GM12878 (cell line): ENCODE data around the gene SCAND1. TPM values are rescaled to one million over a fixed set of nuclear protein-coding genes. Genes with fewer than 3 reads are reported as not detected.

Source experiments
- BCL11A ChIP-seq: IDR thresholded peaks from 2 replicates; pipeline ENCODE4 v1.6.1; 2011; ENCODE audit warnings: low read depth, low read length
- DPF2 ChIP-seq: fragments of 450-650 bp; IDR thresholded peaks from 2 replicates; pipeline ENCODE4 v1.6.1; 2017; ENCODE audit warnings: mild to moderate bottlenecking
- GATAD2B ChIP-seq: fragments of 450-650 bp; conservative IDR thresholded peaks from 2 replicates; pipeline ENCODE4 v1.6.1; 2017; ENCODE audit warnings: low read depth, mild to moderate bottlenecking, moderate library complexity
- IRF4 ChIP-seq: IDR thresholded peaks from 2 replicates; pipeline ENCODE4 v1.6.1; 2011; ENCODE audit warnings: low read depth, low read length
- JUNB ChIP-seq: IDR thresholded peaks from 2 replicates; pipeline ENCODE4 v1.6.1; 2016; ENCODE audit warnings: antibody characterized with exemption, mild to moderate bottlenecking
- MEF2B ChIP-seq: fragments of 450-650 bp; IDR thresholded peaks from 2 replicates; pipeline ENCODE4 v1.6.1; 2018; ENCODE audit warnings: mild to moderate bottlenecking, moderate library complexity; ENCODE audit not compliant: partially characterized antibody, poor library complexity, severe bottlenecking
- NR2F1 ChIP-seq: fragments of 450-650 bp; conservative IDR thresholded peaks from 2 replicates; pipeline ENCODE4 v1.6.1; 2017; ENCODE audit warnings: mild to moderate bottlenecking
- NRF1 ChIP-seq: conservative IDR thresholded peaks from 2 replicates; pipeline ENCODE4 v1.6.1; 2011; ENCODE audit warnings: mild to moderate bottlenecking, low read depth, low read length, improper control_type of control experiment
- POLR2AphosphoS5 ChIP-seq: IDR thresholded peaks from 2 replicates; pipeline ENCODE4 v1.6.1; 2011; ENCODE audit warnings: mild to moderate bottlenecking, low read length, inconsistent platforms
- SPI1 ChIP-seq: IDR thresholded peaks from 2 replicates; pipeline ENCODE4 v1.6.1; 2011; ENCODE audit warnings: low read depth, mild to moderate bottlenecking, low read length, moderate library complexity, borderline replicate concordance; ENCODE audit not compliant: insufficient read depth
- SUPT20H ChIP-seq: IDR thresholded peaks from 2 replicates; pipeline ENCODE4 v1.6.1; 2011; ENCODE audit warnings: low read depth, mild to moderate bottlenecking, low read length, moderate library complexity, borderline replicate concordance; ENCODE audit not compliant: control insufficient read depth
- TAF1 ChIP-seq: IDR thresholded peaks from 2 replicates; pipeline ENCODE4 v1.6.1; 2011; ENCODE audit warnings: mild to moderate bottlenecking, low read depth, low read length, borderline replicate concordance
- TCF7 ChIP-seq: IDR thresholded peaks from 2 replicates; pipeline ENCODE4 v1.6.1; 2014; ENCODE audit warnings: antibody characterized with exemption, borderline replicate concordance
- ZSCAN29 ChIP-seq: fragments of 450-650 bp; IDR thresholded peaks from 2 replicates; pipeline ENCODE4 v1.6.1; 2017; ENCODE audit warnings: mild to moderate bottlenecking, moderate library complexity
- polyA plus RNA-seq, 11 experiments: library from polyadenylated mRNA; depleted of rRNA in 4 of 11; unstranded in 6 of 11; stranded (reverse) in 5 of 11; fragments of >200 nt; fragmentation: Nextera tagmentation in 4 of 11; fragmentation: Illumina TruSeq in 1 of 11; extraction: Ambion mirVana in 4 of 11; extraction: Trizol in 1 of 11; gene quantifications; 1 replicate in 1 of 11; 2 replicates in 10 of 11; pipeline versions ENCODE4 v1.2.1 to v1.2.3, GENCODE V29; 2011 to 2016; ENCODE audit warnings: inconsistent platforms in 2 of 11, missing spikeins in 2 of 11, low read depth in 1 of 11
- total RNA-seq, 4 experiments: library from RNA; depleted of rRNA in 3 of 4; stranded (reverse); fragments of >200 nt in 3 of 4; fragmentation: Illumina TruSeq in 1 of 4; extraction: Trizol in 1 of 4; gene quantifications; 2 replicates each; pipeline versions ENCODE4 v1.2.1 to v1.2.3, GENCODE V29; 2013 to 2021
- TF ChIP-seq, protein P1 (sequence below): fragments of 450-650 bp; IDR thresholded peaks from 2 replicates; pipeline ENCODE4 v1.6.1; 2017; ENCODE audit warnings: mild to moderate bottlenecking, low read depth, inconsistent platforms; ENCODE audit not compliant: poor library complexity, severe bottlenecking
- TF ChIP-seq, protein P2 (sequence below): fragments of 450-650 bp; IDR thresholded peaks from 2 replicates; pipeline ENCODE4 v1.6.1; 2018; ENCODE audit warnings: mild to moderate bottlenecking, low read depth, moderate library complexity; ENCODE audit not compliant: partially characterized antibody
- TF ChIP-seq, protein P3 (sequence below): IDR thresholded peaks from 2 replicates; pipeline ENCODE4 v1.6.1; 2012; ENCODE audit warnings: low read length, inconsistent platforms
- TF ChIP-seq, protein P4 (sequence below): IDR thresholded peaks from 2 replicates; pipeline ENCODE4 v1.6.1; 2012; ENCODE audit warnings: mild to moderate bottlenecking, low read depth, low read length
- TF ChIP-seq, protein P5 (sequence below): fragments of 450-650 bp; conservative IDR thresholded peaks from 2 replicates; pipeline ENCODE4 v1.6.1; 2017; ENCODE audit warnings: mild to moderate bottlenecking, moderate library complexity

Gene SCAND1
- total and polyA plus RNA-seq, 10 of the 15 experiments (the other 5 are each of a cell fraction or from before 2014, with no cell fraction given), result 0.08 to 117 (median 25.9) TPM

DNA sequence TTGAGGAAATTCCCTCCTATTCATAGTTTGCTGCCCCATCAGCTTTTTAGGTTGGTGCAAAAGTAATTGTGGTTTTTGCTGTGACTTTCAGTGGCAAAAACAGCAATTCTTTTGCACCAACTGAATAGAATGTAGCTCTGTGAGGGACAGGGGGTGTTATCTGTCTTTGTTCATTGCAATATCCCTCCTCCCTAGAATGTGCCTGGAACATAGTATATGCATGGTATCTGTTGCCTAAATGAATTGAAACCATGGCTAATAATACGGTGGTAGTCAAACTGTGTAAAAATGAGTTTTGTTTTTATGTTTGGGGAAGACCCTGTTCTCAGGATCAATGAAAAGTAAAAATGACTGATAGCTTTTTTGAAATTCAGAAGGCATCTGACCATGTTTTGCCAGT lies 45.1 kb downstream of the SCAND1 start (continued):
- TF ChIP-seq TAF1 (no peak), TCF7 (0 out of 2 replicates have a peak, but pooled peaks have one; percentile 21), MEF2B (peak; percentile 19), POLR2AphosphoS5 (no peak), DPF2 (peak; percentile 70), NR2F1 (peak; percentile 49), GATAD2B (no peak), NRF1 (no peak), IRF4 (peak; percentile 27; the same call in 1 of the 2 replicates), JUNB (peak; percentile 70), SUPT20H (no peak), SPI1 (no peak), ZSCAN29 (no peak), BCL11A (0 out of 2 replicates have a peak, but pooled peaks have one; percentile 6)
- TF ChIP-seq, protein P1, sequence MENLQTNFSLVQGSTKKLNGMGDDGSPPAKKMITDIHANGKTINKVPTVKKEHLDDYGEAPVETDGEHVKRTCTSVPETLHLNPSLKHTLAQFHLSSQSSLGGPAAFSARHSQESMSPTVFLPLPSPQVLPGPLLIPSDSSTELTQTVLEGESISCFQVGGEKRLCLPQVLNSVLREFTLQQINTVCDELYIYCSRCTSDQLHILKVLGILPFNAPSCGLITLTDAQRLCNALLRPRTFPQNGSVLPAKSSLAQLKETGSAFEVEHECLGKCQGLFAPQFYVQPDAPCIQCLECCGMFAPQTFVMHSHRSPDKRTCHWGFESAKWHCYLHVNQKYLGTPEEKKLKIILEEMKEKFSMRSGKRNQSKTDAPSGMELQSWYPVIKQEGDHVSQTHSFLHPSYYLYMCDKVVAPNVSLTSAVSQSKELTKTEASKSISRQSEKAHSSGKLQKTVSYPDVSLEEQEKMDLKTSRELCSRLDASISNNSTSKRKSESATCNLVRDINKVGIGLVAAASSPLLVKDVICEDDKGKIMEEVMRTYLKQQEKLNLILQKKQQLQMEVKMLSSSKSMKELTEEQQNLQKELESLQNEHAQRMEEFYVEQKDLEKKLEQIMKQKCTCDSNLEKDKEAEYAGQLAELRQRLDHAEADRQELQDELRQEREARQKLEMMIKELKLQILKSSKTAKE, result peak; percentile 59
- TF ChIP-seq, protein P2, sequence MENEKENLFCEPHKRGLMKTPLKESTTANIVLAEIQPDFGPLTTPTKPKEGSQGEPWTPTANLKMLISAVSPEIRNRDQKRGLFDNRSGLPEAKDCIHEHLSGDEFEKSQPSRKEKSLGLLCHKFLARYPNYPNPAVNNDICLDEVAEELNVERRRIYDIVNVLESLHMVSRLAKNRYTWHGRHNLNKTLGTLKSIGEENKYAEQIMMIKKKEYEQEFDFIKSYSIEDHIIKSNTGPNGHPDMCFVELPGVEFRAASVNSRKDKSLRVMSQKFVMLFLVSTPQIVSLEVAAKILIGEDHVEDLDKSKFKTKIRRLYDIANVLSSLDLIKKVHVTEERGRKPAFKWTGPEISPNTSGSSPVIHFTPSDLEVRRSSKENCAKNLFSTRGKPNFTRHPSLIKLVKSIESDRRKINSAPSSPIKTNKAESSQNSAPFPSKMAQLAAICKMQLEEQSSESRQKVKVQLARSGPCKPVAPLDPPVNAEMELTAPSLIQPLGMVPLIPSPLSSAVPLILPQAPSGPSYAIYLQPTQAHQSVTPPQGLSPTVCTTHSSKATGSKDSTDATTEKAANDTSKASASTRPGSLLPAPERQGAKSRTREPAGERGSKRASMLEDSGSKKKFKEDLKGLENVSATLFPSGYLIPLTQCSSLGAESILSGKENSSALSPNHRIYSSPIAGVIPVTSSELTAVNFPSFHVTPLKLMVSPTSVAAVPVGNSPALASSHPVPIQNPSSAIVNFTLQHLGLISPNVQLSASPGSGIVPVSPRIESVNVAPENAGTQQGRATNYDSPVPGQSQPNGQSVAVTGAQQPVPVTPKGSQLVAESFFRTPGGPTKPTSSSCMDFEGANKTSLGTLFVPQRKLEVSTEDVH, result no peak
- TF ChIP-seq, protein P3, sequence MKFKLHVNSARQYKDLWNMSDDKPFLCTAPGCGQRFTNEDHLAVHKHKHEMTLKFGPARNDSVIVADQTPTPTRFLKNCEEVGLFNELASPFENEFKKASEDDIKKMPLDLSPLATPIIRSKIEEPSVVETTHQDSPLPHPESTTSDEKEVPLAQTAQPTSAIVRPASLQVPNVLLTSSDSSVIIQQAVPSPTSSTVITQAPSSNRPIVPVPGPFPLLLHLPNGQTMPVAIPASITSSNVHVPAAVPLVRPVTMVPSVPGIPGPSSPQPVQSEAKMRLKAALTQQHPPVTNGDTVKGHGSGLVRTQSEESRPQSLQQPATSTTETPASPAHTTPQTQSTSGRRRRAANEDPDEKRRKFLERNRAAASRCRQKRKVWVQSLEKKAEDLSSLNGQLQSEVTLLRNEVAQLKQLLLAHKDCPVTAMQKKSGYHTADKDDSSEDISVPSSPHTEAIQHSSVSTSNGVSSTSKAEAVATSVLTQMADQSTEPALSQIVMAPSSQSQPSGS, result 0 out of 2 replicates have a peak, but pooled peaks have one; percentile 32
- TF ChIP-seq, protein P4, sequence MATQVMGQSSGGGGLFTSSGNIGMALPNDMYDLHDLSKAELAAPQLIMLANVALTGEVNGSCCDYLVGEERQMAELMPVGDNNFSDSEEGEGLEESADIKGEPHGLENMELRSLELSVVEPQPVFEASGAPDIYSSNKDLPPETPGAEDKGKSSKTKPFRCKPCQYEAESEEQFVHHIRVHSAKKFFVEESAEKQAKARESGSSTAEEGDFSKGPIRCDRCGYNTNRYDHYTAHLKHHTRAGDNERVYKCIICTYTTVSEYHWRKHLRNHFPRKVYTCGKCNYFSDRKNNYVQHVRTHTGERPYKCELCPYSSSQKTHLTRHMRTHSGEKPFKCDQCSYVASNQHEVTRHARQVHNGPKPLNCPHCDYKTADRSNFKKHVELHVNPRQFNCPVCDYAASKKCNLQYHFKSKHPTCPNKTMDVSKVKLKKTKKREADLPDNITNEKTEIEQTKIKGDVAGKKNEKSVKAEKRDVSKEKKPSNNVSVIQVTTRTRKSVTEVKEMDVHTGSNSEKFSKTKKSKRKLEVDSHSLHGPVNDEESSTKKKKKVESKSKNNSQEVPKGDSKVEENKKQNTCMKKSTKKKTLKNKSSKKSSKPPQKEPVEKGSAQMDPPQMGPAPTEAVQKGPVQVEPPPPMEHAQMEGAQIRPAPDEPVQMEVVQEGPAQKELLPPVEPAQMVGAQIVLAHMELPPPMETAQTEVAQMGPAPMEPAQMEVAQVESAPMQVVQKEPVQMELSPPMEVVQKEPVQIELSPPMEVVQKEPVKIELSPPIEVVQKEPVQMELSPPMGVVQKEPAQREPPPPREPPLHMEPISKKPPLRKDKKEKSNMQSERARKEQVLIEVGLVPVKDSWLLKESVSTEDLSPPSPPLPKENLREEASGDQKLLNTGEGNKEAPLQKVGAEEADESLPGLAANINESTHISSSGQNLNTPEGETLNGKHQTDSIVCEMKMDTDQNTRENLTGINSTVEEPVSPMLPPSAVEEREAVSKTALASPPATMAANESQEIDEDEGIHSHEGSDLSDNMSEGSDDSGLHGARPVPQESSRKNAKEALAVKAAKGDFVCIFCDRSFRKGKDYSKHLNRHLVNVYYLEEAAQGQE, result no peak
- TF ChIP-seq, protein P5, sequence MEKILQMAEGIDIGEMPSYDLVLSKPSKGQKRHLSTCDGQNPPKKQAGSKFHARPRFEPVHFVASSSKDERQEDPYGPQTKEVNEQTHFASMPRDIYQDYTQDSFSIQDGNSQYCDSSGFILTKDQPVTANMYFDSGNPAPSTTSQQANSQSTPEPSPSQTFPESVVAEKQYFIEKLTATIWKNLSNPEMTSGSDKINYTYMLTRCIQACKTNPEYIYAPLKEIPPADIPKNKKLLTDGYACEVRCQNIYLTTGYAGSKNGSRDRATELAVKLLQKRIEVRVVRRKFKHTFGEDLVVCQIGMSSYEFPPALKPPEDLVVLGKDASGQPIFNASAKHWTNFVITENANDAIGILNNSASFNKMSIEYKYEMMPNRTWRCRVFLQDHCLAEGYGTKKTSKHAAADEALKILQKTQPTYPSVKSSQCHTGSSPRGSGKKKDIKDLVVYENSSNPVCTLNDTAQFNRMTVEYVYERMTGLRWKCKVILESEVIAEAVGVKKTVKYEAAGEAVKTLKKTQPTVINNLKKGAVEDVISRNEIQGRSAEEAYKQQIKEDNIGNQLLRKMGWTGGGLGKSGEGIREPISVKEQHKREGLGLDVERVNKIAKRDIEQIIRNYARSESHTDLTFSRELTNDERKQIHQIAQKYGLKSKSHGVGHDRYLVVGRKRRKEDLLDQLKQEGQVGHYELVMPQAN, result no peak
